Activated CD4-positive, CD25-positive, alpha-beta regulatory T cell treated with anti-CD3 and anti-CD28 coated beads, Interleukin-2, amount 50 U/mL, for 24 hours (primary cell): ENCODE results near the gene MUSK.
A peak's percentile ranks its signal among the peaks of the same experiment; 100 is the strongest.
"Not testable (repeated sequence)": the region's sequence is repeated elsewhere in the genome, so short reads cannot be mapped to it uniquely, and the experiment has no call there.

Experiments used
- ATAC-seq, 2 donors: fragments of 150-1000 bp; cut with Tn5 transposase; one replicate each; pipeline ENCODE4 v1.10.0; 2021; ENCODE audit warnings: mild to moderate bottlenecking in 1 of 2, moderate library complexity in 1 of 2

Gene MUSK

DNA sequence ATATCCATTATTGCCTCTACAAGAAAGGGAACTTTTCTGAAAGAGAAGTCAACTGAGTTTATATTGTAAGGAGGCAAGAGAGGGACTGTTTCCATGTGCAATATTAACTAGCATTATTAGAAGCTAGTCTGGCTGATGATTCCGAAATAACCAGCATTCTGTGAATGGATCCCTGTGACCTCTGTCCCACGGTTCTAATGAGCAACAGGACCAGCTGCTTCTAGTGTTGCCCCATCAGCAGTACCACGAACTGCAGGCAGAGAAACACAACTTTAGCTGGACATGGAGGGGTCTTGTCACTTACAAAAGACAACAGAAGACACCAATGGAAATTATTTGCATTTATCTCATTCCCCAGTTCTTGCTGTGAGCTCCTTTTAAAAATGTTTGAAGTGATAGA, 95.4 kb downstream of the MUSK start:
- no peak for ATAC-seq

DNA sequence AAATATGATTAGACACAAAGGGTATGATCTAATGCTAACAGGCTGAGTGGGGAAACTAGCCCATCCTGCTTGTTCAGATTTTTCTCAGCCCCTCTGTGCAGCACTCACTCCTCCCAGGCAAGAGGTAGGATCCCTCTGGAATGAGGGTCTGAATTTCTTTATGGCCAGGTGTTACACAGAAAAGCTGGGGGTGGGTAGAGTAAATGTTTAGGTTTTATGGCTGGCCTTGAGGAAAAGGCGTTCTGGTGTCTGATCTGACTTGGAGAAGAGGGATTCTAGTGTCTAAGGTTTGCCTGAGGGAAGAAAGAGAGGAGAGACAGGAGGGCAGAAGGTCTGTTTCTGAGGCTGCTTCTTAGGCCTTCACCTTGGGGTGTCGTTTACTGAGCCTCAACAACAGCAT, 97.3 kb downstream of the MUSK start:
- ATAC-seq: no peak

DNA sequence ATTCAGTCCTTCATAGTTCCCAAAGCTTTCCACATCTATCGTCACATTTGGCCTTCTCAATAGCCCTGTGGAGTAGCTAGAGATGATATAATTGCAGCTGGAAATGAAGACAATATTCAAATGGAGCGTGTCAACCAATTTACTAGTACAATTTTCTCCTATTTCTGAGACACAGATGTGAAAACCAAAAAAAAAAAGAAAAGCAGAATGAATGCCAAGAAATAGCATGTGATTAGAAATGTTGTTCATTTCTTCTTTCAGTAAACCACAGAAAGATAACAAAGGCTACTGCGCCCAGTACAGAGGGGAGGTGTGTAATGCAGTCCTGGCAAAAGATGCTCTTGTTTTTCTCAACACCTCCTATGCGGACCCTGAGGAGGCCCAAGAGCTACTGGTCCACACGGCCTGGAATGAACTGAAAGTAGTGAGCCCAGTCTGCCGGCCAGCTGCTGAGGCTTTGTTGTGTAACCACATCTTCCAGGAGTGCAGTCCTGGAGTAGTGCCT, 99.0 kb downstream of the MUSK start:
- no peak for ATAC-seq

DNA sequence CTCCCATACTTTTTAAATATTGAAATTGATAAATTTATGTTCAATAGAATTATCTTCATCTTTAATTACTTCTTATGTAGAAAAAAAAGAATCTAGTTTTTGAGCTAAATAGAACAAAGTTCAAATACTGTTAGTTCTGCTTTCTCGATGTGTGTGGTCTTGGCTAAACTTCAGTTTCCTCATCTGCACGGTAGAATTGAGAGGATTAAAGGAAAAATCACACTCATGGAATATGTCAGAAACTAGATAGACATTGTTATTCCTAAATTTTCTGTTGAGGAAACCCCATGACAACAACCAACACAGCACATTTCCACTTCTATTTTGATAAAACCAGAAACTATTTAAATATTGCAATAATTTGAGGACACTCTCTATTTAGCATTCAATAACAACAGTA, 100.3 kb downstream of the MUSK start:
- no peak for ATAC-seq

DNA sequence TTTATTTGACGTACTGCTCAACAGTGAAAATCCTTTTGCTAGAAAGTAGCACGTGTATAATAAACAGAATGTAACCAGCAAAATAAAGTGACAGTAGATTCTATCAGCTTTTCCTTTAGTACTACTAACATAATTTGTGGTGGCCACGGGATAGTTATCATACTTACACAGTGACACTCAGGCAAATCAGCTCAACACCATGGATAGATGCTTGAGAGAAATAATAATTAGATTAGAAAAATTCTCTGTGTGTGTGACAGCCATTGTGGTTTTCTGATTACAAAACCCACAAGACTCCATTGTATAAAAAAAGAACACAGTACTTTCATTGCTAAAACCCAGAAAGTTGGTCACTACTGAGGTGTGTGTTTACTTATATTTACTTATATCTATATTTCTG, 101.1 kb downstream of the MUSK start:
- ATAC-seq: no peak

DNA sequence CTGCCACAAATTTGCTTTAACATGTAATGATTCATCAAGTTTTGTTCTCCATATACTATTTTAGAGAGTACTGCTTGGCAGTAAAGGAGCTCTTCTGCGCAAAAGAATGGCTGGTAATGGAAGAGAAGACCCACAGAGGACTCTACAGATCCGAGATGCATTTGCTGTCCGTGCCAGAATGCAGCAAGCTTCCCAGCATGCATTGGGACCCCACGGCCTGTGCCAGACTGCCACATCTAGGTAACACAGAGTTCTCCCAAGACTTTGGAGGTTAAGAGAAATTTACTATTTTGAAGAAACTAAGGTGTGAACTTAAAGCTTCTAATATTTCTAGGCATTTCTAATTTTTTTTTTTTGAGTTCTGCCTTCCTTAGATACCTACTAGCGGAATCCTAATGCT, 107.1 kb downstream of the MUSK start:
- no peak for ATAC-seq

DNA sequence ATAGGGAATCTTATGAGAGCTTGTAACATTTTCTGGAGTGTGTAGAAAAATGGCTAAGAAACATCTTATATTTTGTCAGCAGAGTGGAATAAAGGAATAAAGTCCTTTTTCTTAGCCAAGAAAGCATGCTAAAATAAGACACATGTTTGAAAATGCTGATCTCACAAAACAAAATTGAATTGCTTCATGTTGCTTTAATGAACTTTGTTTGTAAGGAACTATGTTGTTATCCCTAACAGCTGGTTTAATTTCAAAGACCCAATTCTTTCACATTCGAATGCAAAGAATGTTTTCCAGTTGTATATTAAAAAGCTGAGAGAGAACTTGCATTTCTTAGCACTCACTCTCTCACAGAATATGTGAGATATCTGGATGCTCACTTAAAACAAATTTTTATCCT, 107.6 kb downstream of the MUSK start:
- no peak for ATAC-seq

DNA sequence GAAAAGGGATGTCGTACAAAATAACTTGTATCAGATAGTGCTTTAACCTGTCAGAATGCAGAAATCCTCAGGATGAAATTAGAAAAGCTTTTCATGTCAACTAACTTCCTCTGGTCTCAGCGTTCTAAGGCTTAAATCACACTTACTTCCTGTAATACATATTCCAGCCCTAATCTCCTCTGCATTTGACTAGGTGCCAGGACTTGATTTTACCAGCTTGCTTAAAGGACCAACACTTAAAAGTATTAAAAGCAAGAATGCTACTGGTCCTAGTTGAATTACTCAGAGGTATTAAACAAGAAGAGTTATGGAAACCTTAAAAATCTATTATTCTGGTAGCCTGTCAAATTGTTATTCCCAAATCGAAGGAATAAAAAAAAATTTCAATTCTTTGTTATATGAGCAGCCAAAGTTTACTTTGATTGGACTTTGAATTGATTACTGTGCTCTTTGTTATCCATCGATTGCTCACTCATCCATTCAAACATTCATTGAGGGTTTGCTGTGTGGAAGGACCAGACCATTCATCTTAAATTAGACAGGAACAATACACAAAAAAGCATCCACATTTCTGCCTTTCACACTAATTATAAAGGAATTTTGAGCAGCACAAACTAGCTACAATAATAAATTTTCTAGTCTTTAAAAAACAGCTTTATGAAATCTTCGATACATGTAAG, 108.7 kb downstream of the MUSK start:
- no peak for ATAC-seq

DNA sequence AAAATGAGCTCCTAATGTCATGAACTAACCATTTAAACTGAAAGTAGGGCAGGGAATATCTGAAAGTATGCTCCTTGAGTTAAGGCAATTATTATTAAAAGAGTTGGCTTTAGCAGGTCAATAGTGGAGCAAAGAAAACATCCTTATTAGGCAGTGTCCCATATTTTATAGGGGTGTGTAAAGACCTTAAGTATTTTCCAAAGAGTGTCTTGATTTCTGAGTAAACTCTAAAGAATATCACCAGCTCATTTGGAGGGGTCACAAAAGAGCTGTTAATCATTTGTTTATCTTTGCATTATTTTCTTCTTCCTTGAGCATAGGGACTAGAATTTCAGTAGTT, 109.3 kb downstream of the MUSK start:
- ATAC-seq: no peak

DNA sequence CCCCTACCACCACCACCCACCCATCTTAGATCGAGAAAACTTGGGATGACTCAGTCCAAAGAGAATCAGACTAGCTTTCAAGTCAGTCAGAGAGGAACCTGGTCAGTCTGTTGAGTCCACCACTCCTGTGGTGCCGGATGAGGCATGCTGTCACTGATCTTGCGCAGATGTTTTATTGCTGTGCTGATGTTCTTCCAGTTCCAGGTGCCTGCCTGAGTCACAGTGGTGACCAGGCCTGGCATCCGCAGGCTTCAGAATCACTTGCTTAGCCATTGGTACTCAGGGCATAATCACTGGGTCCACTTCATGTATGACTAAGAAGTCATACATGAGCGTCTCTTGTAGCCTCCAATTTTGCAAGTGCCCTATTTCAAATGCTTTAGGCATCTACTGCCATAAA, 114.1 kb downstream of the MUSK start:
- ATAC-seq: no peak

DNA sequence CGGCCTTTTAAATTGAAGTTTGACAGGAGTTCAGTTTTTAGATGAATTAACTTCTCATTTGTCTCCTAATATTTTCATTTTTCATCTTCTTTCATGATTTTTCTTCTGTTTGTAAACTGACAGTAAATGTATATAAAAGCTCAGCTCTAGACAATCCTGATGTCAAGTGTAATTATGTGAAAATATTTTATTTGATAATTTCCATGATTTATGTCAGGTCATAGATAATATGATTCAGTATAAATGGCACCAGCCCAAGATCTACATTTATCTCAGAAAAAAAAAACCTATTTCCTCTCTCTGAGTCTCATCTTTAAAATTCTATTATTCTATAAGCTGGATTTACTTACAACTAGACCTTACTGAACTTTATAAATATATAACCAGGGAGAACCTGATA, 115.7 kb downstream of the MUSK start:
- ATAC-seq: no peak

DNA sequence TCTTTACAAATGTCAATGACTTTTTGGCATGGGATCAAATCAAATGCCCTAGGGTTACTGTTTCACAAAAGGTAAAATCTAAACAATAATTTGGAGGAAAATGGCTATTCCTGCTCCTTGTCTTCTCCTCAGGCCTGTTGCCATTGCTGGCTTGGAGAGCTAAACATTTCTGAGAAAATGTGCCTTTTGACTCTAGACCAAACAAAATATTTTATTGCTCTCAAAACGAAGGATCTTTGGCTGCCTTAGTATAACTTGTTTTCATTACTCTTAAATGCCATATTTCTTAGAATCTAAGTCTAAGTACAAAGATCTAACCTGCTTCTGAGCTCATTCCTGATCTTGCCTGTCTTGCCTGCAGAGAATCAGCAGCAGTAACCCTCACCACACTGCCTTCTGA, 116.6 kb downstream of the MUSK start:
- ATAC-seq: no peak

DNA sequence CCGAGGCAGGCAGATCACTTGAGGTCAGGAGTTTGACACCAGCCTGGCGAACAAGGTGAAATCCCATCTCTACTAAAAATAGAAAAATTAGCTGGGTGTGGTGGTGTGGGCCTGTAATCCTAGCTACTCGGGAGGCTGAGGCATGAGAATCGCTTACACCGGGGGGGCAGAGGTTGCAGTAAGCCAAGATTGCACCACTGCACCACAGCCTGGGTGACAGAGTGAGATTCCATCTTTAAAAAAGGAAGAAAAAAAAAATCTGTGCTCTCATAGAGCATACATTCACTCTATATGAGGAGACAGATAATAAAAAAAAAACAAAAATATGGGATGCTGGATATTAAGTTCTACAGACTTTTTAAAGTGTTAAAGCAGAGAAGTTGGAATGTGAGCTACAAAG, 119.8 kb downstream of the MUSK start:
- ATAC-seq: not testable (repeated sequence)

DNA sequence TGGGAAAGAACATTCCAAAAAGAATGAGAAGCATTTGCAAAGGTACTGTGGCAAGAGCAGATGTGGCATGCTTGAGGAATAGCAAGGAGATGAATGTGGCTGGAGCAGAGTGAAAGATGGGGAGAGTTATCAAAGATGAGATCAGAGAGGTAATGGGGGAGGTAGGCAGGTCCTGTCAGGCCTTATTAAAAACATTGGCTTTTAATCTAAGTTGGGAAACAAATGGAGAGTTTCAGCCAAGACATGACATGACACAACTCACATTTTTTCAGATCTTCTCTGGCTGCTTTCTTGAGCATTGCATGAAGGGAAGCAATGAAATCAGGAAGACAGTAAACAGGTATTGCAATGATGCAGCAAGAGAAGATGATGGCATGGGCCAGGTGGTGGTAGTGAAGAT, 120.3 kb downstream of the MUSK start:
- no peak for ATAC-seq

DNA sequence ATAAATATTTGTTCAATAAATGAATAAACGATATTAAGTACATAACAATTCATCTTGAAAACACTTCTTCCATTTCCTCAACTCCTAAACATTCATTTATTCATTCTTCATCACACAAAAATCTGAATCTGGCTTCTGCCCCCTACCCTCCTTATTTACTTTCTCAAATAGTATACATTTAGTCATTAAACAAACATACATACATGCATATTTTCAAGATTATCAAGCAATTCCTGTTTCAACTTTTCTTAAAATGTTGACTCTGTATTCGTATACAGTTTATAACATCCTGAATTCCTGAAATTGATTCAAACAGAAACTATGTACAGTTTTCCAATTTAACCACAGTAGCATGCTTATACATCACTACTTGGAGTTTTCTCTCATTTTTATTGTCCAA, 129.0 kb downstream of the MUSK start:
- ATAC-seq: no peak

DNA sequence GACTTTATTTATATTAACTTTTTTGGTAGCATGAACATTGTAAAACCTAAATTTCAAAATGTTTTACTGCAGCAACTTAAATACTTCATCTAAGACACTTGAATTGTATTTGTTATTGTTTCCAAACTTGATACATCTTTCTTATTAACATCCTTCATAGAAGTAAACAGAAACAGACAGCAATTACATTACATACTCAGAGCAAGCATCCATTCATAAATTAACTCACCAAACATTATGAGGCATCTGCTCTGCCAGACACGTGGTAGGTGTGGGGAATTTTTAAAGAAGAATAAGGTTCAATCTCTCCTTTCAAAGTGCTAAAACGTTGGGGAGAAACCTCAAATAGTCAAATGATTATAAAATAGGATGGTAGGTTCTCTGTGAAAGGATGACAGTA, 130.8 kb downstream of the MUSK start:
- ATAC-seq: no peak

DNA sequence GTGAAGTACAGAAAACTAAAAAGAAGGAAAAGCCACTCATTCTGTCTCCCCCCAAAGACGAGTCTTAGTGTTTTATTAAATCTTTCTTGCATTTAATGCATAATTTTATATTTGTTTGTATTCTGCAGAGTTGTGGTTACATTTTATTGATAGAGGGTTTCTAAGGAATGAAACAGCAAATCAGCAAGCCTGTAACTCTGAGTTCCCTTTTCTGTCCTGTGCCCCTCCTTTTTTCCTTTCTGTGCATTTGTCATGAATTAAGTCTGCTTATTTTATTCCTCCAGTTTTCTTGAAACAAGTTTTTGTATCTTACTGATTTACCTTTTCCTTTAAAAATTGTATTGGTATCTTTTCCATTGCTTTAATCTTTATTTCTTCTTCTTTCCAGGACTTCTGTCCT, 132.8 kb downstream of the MUSK start:
- ATAC-seq: no peak

DNA sequence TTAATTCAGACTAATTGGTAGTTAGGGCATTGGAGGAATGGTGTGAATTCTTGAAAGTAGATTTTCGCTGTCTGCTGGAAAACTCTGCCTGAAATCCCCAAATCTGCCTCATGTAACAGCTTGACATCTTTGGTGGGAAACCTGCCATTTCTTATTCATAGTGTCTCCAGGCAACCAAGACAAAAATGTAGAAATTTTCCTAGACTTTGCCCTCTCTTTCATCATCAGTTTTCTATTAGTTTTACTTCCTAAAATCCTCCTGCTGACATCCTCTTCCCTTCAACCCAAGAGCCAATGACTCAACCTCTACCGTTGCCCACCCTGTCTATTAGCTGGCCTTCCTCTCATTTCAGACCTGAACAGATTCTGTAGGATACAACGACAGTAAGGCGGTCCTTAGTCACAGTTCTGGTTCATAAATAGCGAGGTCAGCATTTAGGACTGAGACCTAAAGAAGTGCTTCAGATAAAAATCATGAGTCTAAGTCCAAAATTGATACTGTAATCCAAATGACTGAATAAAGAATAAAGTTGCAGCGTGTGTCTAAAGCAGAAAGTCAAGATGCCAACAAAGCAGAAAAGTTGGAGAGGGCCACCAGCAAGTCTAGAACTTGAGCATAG, 133.9 kb downstream of the MUSK start:
- no peak for ATAC-seq

DNA sequence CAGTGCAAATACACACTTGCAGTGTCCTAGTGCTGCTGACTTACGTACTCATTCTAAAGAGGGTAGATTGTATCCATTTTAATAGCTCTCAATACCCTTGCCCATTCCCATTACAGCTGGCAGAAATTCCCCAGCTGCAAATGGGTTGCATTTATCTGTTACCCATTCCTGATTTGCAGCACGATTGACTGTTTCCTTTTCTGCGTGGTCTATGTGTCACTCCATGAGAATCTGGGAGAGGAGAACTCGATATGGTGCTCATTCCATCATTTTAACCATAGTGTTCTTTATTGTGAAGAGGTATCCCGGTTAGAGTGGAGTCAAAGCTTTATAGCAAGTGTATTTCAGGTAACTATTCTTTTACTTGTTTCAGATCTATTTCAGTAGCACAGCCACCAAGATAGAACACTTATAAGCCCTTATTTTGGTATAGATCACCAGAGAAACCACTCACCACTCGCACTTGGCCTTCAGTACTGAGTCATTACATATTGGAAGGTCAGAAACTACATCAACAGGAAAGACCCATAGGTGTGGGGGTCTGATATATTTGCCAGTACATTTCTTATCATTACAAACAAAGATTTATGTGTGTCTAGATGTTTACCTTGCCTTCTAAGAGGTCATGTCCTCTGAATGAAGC, 139.5 kb downstream of the MUSK start:
- ATAC-seq: no peak

DNA sequence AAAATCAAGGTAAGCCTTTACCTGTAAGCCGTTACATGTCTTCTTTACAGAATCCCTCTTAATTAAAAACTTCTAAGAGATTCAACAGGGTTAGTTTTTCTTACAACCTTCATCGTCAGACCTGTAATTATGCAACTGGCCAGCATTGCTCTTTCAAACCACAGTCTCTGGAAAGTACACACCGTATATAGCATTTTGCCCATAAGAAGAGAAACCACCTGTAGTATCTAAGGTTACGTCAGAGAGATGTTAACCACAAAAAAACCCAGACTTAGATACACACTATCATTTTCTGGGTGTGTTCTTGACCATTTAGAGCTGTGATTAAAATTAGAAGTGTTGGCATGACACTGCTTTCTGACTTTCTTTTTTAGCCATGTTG, 140.0 kb downstream of the MUSK start:
- ATAC-seq: peak in 1 of 2 donors; percentile 51

DNA sequence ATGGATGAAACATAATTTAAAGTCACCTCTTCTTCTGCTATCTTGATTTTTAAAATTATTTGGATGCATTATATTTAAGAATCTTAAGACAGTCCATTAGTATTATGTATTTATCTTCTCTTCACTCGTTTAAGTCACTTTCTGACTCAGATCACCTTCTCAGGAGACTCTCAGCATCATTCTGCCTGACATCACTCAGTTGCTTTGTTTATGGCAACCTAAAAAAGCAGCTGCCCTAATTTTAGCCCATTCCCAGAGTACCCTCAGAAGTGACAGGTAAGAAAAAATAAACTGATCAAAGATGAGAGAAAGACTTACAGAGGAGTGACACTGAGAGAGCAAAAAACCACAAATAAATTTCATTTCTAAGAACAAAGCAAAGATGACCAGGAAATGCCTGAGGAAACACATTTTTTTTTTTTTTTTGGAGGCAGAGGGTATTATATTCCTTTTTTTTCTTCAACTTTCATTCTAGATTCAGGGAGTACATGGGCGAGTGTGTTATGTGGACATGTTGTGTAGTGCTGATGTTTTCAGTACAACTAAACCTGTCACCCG, 140.5 kb downstream of the MUSK start:
- ATAC-seq: no peak

DNA sequence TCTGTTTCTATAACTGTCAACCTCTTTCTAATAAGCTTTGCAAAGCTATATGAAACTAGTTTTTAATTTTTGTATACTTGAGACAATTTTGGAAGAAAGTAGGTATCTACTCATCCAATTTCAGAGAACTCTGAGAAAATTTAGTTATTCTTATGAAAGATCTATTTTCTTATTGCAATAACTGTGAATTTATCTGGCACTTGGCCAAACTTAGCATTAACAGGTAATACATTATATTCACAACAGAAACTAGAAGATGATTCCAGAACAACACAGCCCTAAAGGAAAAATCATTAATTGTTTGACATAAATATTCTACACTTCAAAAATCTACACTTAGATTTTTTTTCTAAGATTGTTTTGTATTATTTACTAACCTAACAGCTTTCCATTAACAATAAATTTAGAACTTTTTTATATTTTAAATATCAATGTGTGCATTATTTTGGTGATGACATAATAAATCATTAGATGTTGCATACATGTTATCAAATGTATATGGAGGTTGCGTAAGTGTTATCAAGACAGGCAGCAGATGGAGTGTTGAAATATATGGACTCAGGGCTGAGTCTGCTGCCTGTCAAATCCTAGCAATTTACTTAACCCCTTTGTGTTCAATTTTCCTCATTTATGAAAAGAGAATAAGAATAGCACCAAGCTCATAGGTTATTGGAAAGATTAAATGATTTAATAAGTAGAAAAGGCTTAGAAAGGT, 141.8 kb downstream of the MUSK start:
- ATAC-seq: no peak

DNA sequence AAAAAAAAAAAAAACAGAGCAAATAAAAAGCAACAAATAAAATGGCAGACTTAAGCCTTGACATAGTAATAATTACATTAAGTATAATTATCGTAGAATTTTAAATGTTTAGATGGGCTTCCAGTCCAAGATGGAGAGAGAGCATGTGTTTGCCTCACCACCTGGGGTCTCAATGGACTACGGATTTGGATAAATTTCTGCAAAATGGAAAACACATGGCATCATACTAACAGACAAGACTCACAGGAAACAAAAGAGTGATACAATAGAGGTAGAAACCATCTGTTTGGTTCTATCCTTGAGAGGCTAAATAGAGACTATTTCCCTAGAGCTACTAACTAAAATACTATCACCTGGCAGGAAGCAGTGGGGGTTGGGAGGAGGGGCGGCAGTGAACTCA, 144.3 kb downstream of the MUSK start:
- ATAC-seq: no peak

DNA sequence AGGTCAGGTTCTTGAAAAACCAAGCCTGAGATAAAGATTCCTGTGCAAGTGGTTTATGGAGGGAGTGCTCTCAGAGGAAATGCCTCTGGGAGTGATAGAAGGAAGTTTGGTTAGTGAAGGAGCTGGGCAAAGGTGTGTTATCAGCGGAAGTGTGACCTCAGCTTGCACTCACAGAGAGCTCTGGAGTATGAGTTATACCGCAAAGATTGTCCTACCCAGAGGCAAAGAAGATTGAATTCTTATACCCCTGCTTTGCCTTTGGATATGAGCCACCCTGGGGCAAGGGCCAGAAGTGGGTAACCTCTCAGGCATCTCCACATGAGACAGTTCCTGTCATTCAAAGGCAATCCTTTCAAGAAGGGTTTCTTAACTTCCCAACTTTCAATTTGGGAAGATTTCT, 145.6 kb downstream of the MUSK start:
- ATAC-seq: no peak
